Mesothelial cell of epicardium (in vitro differentiated cells): Measurements from ENCODE around the gene OTULIN. TPM values are rescaled to one million over a fixed set of nuclear protein-coding genes. Genes with fewer than 3 reads are reported as not detected.

Source experiments
- DNase-seq, 2 experiments: peaks; one replicate each; pipeline ENCODE4 v3.0.0; 2021; ENCODE audit warnings: low spot score in 2 of 2; ENCODE audit not compliant: unreplicated experiment in 2 of 2
- H3K27ac Mint-ChIP-seq: 2 replicates; pipeline ENCODE4 v1.8.0; 2021; ENCODE audit warnings: mixed read lengths
- H3K27me3 Mint-ChIP-seq: 2 replicates; pipeline ENCODE4 v1.8.0; 2021; ENCODE audit warnings: low read depth, mixed read lengths
- H3K36me3 Mint-ChIP-seq: 2 replicates; pipeline ENCODE4 v1.8.0; 2021; ENCODE audit warnings: mixed read lengths
- H3K4me1 Mint-ChIP-seq: 2 replicates; pipeline ENCODE4 v1.8.0; 2021; ENCODE audit warnings: mixed read lengths
- H3K4me3 Mint-ChIP-seq: 2 replicates; pipeline ENCODE4 v1.8.0; 2021; ENCODE audit warnings: mild to moderate bottlenecking, moderate library complexity, mixed read lengths
- H3K9me3 Mint-ChIP-seq: 2 replicates; pipeline ENCODE4 v1.8.0; 2021; ENCODE audit warnings: mixed read lengths
- total RNA-seq: library from RNA; stranded (reverse); gene quantifications from 3 replicates; pipeline ENCODE4 v1.2.1, GENCODE V29; 2021
- TF ChIP-seq, protein P1 (sequence below): fragments of 200-600 bp; sonication (generic); IDR thresholded peaks from one replicate; pipeline ENCODE4 v1.5.0; 2021; ENCODE audit warnings: antibody characterized with exemption; ENCODE audit not compliant: unreplicated experiment

The OTULIN gene
- total RNA-seq, 1 donor from 2014 or later, result 27.4 TPM

DNA sequence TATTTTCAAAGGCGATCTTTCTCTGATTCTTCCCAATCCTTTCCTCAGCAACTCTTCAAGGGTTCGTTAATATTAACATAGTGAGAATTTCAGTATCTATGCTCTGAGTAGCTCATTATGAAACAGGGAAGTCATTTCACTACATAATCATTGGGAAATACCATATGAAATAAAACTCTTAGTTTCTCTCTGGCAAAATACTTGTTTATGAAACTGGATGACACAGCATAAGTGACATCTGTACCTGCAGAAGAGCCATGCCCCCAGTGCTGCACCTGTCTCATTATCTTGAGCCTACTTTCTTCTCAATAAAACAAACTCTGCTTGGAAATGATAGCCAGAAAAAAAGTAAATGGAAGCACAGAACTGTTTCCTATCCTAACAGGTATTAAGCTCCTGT, 33.8 kb upstream of the OTULIN start:
- no peak overlapping the region for H3K27ac Mint-ChIP-seq
- TF ChIP-seq, protein P1, sequence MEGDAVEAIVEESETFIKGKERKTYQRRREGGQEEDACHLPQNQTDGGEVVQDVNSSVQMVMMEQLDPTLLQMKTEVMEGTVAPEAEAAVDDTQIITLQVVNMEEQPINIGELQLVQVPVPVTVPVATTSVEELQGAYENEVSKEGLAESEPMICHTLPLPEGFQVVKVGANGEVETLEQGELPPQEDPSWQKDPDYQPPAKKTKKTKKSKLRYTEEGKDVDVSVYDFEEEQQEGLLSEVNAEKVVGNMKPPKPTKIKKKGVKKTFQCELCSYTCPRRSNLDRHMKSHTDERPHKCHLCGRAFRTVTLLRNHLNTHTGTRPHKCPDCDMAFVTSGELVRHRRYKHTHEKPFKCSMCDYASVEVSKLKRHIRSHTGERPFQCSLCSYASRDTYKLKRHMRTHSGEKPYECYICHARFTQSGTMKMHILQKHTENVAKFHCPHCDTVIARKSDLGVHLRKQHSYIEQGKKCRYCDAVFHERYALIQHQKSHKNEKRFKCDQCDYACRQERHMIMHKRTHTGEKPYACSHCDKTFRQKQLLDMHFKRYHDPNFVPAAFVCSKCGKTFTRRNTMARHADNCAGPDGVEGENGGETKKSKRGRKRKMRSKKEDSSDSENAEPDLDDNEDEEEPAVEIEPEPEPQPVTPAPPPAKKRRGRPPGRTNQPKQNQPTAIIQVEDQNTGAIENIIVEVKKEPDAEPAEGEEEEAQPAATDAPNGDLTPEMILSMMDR, result no peak
- H3K4me1 Mint-ChIP-seq, result no peaks in the 10 kb centered on the region
- no peaks in the 10 kb centered on the region for H3K36me3 Mint-ChIP-seq
- H3K27me3 Mint-ChIP-seq, result peaks cover 12% of the 10 kb centered on the region
- no peaks in the 10 kb centered on the region for H3K9me3 Mint-ChIP-seq
- H3K4me3 Mint-ChIP-seq, result no peak overlapping the region
- DNase-seq, result no peak

DNA sequence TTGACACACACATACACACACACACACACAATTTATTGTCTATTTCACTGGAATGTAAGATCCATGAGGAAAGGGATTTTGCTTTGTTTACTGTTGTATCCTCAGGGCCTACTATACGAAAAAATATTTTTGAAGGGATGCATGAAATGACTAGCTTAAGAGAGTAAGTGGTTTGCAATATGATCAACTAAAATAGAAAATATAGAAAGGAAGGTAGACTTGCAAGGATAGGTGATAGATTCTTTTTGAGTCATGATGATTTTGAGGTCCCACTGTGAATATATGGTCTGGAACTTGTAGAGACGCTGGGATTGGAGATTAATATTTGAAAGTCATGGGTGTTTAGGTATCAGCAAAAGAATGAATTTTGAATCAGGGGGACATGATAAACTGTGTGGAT, 28.9 kb upstream of the OTULIN start:
- Mint-ChIP-seq H3K27me3 (peaks cover 34% of the 10 kb centered on the region), H3K4me1 (no peaks in the 10 kb centered on the region), H3K27ac (no peak overlapping the region), H3K36me3 (no peaks in the 10 kb centered on the region), H3K9me3 (no peaks in the 10 kb centered on the region), H3K4me3 (no peak overlapping the region)
- no peak for DNase-seq
- TF ChIP-seq, protein P1, result no peak

DNA sequence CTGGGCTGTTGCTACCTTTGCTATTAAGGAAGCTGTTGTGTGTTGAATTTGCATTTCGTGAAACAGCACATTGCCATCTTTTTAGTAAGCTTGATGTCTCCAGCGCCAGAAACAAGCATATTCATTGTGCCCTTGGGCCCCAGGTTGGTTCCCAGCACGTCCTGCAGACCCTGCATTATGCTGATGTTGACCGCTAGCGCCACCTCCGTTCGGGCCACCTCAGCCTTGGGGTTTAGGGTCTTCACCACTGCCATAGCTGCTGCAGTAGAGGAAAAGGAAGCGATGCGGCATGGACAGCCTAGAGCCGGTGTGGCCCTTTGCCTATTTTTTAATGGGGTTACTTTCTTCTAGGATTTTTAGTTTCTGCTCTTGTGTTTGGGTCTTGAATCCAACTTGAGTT, 23.8 kb upstream of the OTULIN start:
- Mint-ChIP-seq H3K27ac (no peak overlapping the region), H3K9me3 (no peaks in the 10 kb centered on the region), H3K4me3 (no peak overlapping the region), H3K4me1 (no peaks in the 10 kb centered on the region), H3K27me3 (peaks cover 47% of the 10 kb centered on the region), H3K36me3 (no peaks in the 10 kb centered on the region)
- TF ChIP-seq, protein P1, result no peak
- DNase-seq, result no peak

DNA sequence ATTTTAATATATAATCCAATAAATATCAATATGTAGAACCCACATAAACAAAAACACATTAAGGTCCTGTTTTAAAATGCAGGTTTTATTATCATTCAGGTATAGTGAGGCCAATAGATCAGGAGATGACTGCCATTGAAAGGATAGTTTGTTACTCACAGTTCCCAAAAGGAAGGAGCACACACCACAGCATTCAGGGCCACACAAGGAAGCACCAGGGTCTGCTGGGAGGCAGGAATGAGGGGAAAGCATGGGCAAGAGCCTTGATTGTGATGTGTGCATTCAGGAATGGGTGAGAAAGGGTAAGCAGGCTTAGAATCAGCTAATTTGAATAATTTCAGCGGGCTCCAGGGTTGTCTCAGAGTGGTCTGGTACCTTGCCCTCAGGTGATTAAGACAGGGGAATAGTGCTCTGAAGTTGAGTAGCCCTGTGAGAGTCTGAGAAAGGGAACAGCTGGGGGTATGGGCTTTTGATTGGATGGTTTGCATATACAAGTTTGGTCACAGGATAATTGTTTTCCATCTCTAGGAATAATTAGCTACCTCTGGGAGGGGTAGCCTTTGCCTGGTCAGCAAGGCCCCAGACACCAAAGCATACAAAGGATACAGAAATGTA, 19.8 kb upstream of the OTULIN start:
- no peak for DNase-seq
- TF ChIP-seq, protein P1, result no peak
- H3K27ac Mint-ChIP-seq, result no peak overlapping the region
- no peaks in the 10 kb centered on the region for H3K36me3 Mint-ChIP-seq
- peaks cover 38% of the 10 kb centered on the region for H3K27me3 Mint-ChIP-seq
- no peaks in the 10 kb centered on the region for H3K9me3 Mint-ChIP-seq
- H3K4me1 Mint-ChIP-seq, result no peaks in the 10 kb centered on the region
- H3K4me3 Mint-ChIP-seq, result no peak overlapping the region

DNA sequence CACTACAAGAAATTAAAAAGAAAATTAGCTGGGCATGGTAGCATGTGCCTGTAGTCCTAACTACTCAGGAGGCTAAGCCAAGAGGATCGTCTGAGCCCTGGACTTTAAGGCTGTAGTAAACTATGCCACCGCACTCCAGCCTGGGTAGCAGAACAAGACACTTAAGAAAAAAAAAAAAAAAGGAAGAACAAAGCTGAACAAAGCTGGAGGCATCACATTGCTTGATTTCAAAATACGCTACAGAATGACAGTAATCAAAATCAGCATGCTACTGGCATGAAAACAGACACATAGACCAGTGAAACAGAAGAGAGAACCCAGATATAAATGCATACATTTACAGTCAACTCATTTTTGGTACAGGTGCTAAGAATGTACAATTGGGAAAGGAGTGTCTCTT, 14.5 kb upstream of the OTULIN start:
- peaks cover 42% of the 10 kb centered on the region for H3K27me3 Mint-ChIP-seq
- no peaks in the 10 kb centered on the region for H3K4me1 Mint-ChIP-seq
- H3K9me3 Mint-ChIP-seq, result no peaks in the 10 kb centered on the region
- TF ChIP-seq, protein P1, result no peak
- no peaks in the 10 kb centered on the region for H3K36me3 Mint-ChIP-seq
- no peak overlapping the region for H3K4me3 Mint-ChIP-seq
- no peak overlapping the region for H3K27ac Mint-ChIP-seq
- DNase-seq, result no peak
